GM19452 (cell line): Measurements from ENCODE around the gene F8A1.
"Not testable (repeated sequence)": the region's sequence is repeated elsewhere in the genome, so short reads cannot be mapped to it uniquely, and the experiment has no call there.

Experiments
- ATAC-seq: cut with Tn5 transposase; IDR thresholded peaks from one replicate; pipeline ENCODE4 v1.9.1; 2021; ENCODE audit not compliant: unreplicated experiment

F8A1 gene

GRCh38 chrX:154886069-154886788 lies at the start of gene F8A1:
F8A1 (plus strand) TSS chrX:154886355; CDS start chrX:154886375, 20 bp downstream.
- peak; percentile 72 for ATAC-seq

- ATAC-seq = no peak
These were observed 45.3 kb upstream of the F8A1 start for GRCh38 chrX:154840856-154841255.

GRCh38 chrX:154850957-154851611 lies 35.1 kb upstream of the F8A1 start:
- no peak for ATAC-seq

GRCh38 chrX:154855256-154855655 lies 30.9 kb upstream of the F8A1 start:
- no peak for ATAC-seq

DNA sequence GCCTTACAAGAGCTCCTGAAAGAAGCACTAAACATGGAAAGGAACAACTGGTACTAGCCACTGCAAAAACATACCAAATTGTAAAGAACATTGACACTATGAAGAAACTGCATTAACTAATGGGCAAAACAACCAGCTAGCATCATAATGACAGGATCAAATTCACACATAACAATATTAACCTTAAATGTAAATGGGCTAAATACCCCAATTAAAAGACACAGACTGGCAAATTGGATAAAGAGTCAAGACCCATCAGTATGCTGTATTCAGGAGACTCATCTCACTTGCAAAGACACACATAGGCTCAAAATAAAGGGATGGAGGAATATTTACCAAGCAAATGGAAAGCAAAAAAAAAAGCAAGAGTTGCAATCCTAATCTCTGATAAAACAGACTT lies 17.6 kb upstream of the F8A1 start:
- ATAC-seq = not testable (repeated sequence)

DNA sequence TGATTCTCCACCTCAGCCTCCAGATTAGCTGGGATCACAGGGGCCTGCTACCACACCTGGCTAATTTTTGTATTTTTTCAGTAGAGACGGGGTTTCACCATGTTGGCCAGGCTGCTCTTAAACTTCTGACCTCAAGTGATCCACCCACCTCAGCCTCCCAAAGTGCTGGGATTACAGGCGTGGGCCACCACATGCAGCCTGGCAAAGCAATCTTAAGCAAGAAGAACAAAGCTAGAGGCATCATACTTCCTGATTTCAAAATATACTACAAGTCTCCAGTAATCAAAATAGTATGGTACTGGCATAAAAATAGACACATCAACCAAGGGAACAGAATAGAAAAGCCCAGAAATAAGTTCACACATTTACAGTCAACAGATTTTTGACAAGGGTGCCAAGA lies 12.8 kb upstream of the F8A1 start:
- ATAC-seq = no peak

- not testable (repeated sequence) for ATAC-seq
These were observed 2.1 kb upstream of the F8A1 start for GRCh38 chrX:154884069-154884468.

GRCh38 chrX:154885057-154885456 lies 1.1 kb upstream of the F8A1 start:
- ATAC-seq = not testable (repeated sequence)

- ATAC-seq = not testable (repeated sequence)
These were observed 606 bp upstream of the F8A1 start for GRCh38 chrX:154885549-154885948.

GRCh38 chrX:154886789-154887221 lies 650 bp downstream of the F8A1 start:
- peak; percentile 47 for ATAC-seq

- ATAC-seq = no peak
These were observed 5.0 kb downstream of the F8A1 start for GRCh38 chrX:154890990-154891639.

DNA sequence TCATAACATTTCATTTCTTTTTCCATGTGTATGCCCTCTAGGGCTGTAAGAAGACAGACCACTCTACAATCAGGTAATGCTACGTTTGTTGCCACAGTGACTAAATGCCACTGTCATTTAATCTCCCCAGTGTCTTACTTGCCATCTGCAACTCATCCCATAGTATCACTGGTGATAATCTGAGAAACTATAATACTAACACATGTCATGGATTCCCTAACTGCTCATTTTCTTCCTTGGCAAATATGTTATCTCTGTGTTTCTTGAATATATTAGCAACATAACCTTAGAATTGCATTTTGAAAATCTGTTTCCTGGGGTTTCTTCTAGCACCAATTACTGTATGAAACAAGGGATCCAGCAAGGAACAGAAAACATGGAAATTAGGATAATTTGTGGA lies 6.1 kb downstream of the F8A1 start:
- no peak for ATAC-seq

DNA sequence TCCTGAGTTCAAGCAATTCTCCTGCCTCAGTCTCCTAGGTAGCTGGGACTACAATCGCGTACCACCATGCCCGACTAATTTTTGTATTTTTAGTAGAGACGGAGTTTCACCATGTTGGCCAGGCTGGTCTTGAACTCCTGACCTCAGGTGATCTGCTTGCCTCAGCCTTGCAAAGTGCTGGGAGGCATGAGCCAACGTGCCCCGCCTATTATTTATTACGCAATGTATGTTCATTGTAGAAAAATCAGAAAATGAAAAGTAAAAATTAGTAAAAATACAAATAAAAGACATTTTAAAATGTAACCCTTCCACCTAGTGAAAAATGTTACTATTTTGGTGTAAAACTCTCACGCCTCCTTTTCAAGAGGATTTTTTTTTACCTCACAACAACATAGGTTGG lies 14.2 kb downstream of the F8A1 start:
- ATAC-seq = no peak

- no peak for ATAC-seq
These were observed 16.3 kb downstream of the F8A1 start for GRCh38 chrX:154902408-154902807.

- ATAC-seq = no peak
These were observed 22.7 kb downstream of the F8A1 start for GRCh38 chrX:154908821-154909220.

GRCh38 chrX:154910048-154910447 lies 23.9 kb downstream of the F8A1 start:
- not testable (repeated sequence) for ATAC-seq

DNA sequence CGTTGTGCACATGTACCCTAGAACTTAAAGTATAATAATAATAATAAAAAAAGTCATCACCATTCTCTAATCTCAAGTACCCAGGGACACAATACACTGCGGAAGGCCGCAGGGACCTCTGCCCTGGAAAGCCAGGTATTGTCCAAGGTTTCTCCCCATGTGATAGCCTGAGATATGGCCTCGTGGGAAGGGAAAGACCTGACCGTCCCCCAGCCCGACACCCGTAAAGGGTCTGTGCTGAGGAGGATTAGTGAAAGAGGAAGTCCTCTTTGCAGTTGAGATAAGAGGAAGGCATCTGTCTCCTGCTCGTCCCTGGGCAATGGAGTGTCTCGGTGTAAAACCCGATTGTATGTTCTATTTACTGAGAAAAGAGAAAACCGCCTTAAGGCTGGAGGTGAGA lies 24.4 kb downstream of the F8A1 start:
- not testable (repeated sequence) for ATAC-seq

- ATAC-seq = no peak
These were observed 27.9 kb downstream of the F8A1 start for GRCh38 chrX:154914052-154914451.

- no peak for ATAC-seq
These were observed 31.9 kb downstream of the F8A1 start for GRCh38 chrX:154918060-154918483.

- not testable (repeated sequence) for ATAC-seq
These were observed 38.6 kb downstream of the F8A1 start for GRCh38 chrX:154924771-154925170.
